Stomach (tissue), 4 donors: ENCODE data around the gene SYNJ2.
A peak's percentile ranks its signal among the peaks of the same experiment; 100 is the strongest.

Experiments
- EP300 ChIP-seq: sonication (generic); formaldehyde crosslinking; IDR thresholded peaks from one replicate; pipeline ENCODE4 v1.6.1; 2017; ENCODE audit warnings: antibody characterized with exemption
- POLR2A ChIP-seq, 4 donors: fragments of 450-650 bp; IDR thresholded peaks; one replicate each; pipeline ENCODE4 v1.6.1; 2016; ENCODE audit warnings: antibody characterized with exemption in 4 of 4, control low read depth in 2 of 4, mild to moderate bottlenecking in 1 of 4, moderate library complexity in 1 of 4
- TF ChIP-seq, protein P1 (sequence below), 7 experiments: fragments of 450-650 bp in 4 of 7; fragments of 200-600 bp in 3 of 7; sonication (generic) in 3 of 7; IDR thresholded peaks; one replicate each; pipeline ENCODE4 v1.5.1; 2016 to 2019; ENCODE audit warnings: antibody characterized with exemption in 7 of 7, control low read depth in 2 of 7, mild to moderate bottlenecking in 1 of 7

DNA sequence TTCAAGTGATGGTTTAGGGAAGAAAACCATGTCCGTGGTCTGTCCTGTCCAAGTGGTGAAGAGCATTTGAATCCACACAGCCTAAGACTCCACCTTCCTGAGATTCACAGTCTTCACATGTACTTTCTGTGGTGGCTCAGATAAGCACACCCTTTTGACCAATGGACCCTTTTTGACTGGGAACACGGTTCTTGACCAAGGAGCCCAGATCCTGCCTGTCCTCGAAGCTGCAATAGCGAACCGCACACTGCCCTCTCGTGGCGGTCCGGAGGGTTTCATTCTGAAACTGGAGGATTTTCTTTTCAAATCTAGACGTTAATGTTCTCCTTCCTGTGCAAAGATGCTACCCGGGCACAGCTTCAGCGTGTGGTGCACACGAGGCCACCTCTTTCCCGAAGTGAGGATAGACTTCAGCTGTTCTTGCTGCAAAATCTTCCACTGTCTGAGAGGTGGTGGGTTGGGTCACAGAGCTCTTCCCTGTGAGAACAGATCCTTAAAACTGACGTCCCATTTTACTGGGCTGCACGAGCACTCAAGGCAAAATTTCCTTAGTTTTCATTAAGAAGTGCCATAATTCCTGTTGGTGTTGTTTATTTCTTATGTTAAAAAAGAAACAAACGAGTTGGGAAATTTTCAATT, 90.5 kb downstream of the SYNJ2 start:
- TF ChIP-seq, protein P1, sequence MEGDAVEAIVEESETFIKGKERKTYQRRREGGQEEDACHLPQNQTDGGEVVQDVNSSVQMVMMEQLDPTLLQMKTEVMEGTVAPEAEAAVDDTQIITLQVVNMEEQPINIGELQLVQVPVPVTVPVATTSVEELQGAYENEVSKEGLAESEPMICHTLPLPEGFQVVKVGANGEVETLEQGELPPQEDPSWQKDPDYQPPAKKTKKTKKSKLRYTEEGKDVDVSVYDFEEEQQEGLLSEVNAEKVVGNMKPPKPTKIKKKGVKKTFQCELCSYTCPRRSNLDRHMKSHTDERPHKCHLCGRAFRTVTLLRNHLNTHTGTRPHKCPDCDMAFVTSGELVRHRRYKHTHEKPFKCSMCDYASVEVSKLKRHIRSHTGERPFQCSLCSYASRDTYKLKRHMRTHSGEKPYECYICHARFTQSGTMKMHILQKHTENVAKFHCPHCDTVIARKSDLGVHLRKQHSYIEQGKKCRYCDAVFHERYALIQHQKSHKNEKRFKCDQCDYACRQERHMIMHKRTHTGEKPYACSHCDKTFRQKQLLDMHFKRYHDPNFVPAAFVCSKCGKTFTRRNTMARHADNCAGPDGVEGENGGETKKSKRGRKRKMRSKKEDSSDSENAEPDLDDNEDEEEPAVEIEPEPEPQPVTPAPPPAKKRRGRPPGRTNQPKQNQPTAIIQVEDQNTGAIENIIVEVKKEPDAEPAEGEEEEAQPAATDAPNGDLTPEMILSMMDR (IDR thresholded peaks at IDR 0.05), result peak in 5 of 7 experiments; percentile 65 to 82 (median 80)
- TF ChIP-seq EP300, result no peak
- TF ChIP-seq POLR2A (IDR thresholded peaks at IDR 0.05), result no peak
